ENCODE results near the gene TRIM29. TPM values are rescaled to one million over a fixed set of nuclear protein-coding genes. Genes with fewer than 3 reads are reported as not detected.

The TRIM29 gene
- total RNA-seq, 4 donors from 2014 or later = 7.8 to 33.3 (median 9.1) TPM

GRCh38 chr11:120108785-120109168 lies 29.1 kb downstream of the TRIM29 start:
- H3K36me3 ChIP-seq = no peaks in the 10 kb centered on the region
- H3K27ac ChIP-seq = no peak overlapping the region
- H3K4me3 ChIP-seq = no peak overlapping the region
- no peaks in the 10 kb centered on the region for H3K4me1 ChIP-seq
- no peaks in the 10 kb centered on the region for H3K9me3 ChIP-seq
- DNase-seq = no peak
- no peak for TF ChIP-seq POLR2A (IDR thresholded peaks at IDR 0.05)
- TF ChIP-seq, protein P1, sequence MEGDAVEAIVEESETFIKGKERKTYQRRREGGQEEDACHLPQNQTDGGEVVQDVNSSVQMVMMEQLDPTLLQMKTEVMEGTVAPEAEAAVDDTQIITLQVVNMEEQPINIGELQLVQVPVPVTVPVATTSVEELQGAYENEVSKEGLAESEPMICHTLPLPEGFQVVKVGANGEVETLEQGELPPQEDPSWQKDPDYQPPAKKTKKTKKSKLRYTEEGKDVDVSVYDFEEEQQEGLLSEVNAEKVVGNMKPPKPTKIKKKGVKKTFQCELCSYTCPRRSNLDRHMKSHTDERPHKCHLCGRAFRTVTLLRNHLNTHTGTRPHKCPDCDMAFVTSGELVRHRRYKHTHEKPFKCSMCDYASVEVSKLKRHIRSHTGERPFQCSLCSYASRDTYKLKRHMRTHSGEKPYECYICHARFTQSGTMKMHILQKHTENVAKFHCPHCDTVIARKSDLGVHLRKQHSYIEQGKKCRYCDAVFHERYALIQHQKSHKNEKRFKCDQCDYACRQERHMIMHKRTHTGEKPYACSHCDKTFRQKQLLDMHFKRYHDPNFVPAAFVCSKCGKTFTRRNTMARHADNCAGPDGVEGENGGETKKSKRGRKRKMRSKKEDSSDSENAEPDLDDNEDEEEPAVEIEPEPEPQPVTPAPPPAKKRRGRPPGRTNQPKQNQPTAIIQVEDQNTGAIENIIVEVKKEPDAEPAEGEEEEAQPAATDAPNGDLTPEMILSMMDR (IDR thresholded peaks at IDR 0.05) = no peak
- H3K27me3 ChIP-seq = no peaks in the 10 kb centered on the region

- Histone ChIP-seq H3K9me3 (no peaks in the 10 kb centered on the region), H3K27ac (no peak overlapping the region)
- TF ChIP-seq POLR2A (IDR thresholded peaks at IDR 0.05) = no peak
- TF ChIP-seq, protein P1 (IDR thresholded peaks at IDR 0.05) = peak; percentile 76 to 98 (median 96)
Measured at GRCh38 chr11:120108154-120108784, 29.6 kb downstream of the TRIM29 start.

GRCh38 chr11:120107692-120108091 lies 30.2 kb downstream of the TRIM29 start:
- Histone ChIP-seq H3K36me3 (no peaks in the 10 kb centered on the region), H3K27me3 (no peaks in the 10 kb centered on the region), H3K4me3 (no peak overlapping the region), H3K9me3 (no peaks in the 10 kb centered on the region), H3K4me1 (no peaks in the 10 kb centered on the region), H3K27ac (no peak overlapping the region)
- no peak for DNase-seq
- TF ChIP-seq, protein P1 (IDR thresholded peaks at IDR 0.05) = no peak
- TF ChIP-seq POLR2A (IDR thresholded peaks at IDR 0.05) = no peak

More at GRCh38 chr11:120108154-120108784, 29.6 kb downstream of the TRIM29 start:
- Histone ChIP-seq H3K36me3 (no peaks in the 10 kb centered on the region), H3K4me3 (no peak overlapping the region), H3K27me3 (no peaks in the 10 kb centered on the region), H3K4me1 (no peaks in the 10 kb centered on the region)
- peak; percentile 47 to 83 (median 82) for DNase-seq

GRCh38 chr11:120106354-120107150 lies 31.4 kb downstream of the TRIM29 start:
- H3K36me3 ChIP-seq = no peaks in the 10 kb centered on the region
- H3K27me3 ChIP-seq = no peaks in the 10 kb centered on the region
- no peak overlapping the region for H3K27ac ChIP-seq
- H3K4me3 ChIP-seq = no peak overlapping the region
- DNase-seq = no peak
- no peak for TF ChIP-seq POLR2A (IDR thresholded peaks at IDR 0.05)
- TF ChIP-seq, protein P1 (IDR thresholded peaks at IDR 0.05) = no peak
- H3K4me1 ChIP-seq = no peaks in the 10 kb centered on the region
- no peaks in the 10 kb centered on the region for H3K9me3 ChIP-seq

- no peaks in the 10 kb centered on the region for H3K9me3 ChIP-seq
- DNase-seq = no peak
Measured at GRCh38 chr11:120105576-120105975, 32.3 kb downstream of the TRIM29 start.

More at GRCh38 chr11:120105576-120105975, 32.3 kb downstream of the TRIM29 start:
- H3K36me3 ChIP-seq = no peaks in the 10 kb centered on the region
- no peak overlapping the region for H3K27ac ChIP-seq
- H3K27me3 ChIP-seq = no peaks in the 10 kb centered on the region
- no peaks in the 10 kb centered on the region for H3K4me1 ChIP-seq
- no peak overlapping the region for H3K4me3 ChIP-seq
- no peak for TF ChIP-seq POLR2A (IDR thresholded peaks at IDR 0.05)
- TF ChIP-seq, protein P1 (IDR thresholded peaks at IDR 0.05) = no peak
